Measurements from ENCODE around the gene SCART1. TPM values are rescaled to one million over a fixed set of nuclear protein-coding genes. Genes with fewer than 3 reads are reported as not detected.

Gene SCART1
- total and polyA plus RNA-seq, 10 of the 15 experiments (the other 5 are each of a cell fraction or from before 2014, with no cell fraction given): 0.05 to 22.0 (median 0.58) TPM

DNA sequence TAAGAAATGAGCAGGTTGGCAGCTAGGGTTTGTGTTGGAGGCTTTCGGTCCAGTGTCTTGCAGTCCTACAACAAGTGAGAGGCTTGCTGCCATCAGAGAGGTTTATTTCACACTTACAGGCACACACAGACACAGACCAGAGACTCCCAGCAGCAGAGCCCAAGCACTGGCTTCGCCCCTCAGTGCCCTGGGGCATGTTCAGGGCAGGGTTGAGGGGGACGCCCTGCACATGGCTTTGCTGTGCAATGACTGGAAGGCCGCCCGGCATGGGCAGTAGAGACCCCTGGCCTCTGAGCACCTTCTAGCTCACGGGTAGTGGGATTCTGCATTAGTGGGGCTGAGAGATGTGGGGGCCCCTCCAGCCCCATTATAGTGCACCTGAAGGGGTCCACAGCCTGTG is 33.2 kb upstream of the SCART1 start:
- ChIA-PET CTCF (no interaction called here), RAD21 (ENCODE audit: unreplicated experiment) (no interaction called here), POLR2A (no interaction called here), SMC1A (ENCODE audit: uncharacterized antibody, unreplicated experiment) (no interaction called here)
- in situ Hi-C loops (cut with MboI) (loop anchor here (5.0 kb wide), 1 partner anchor 152 kb away; no protein-coding TSS in a partner anchor), intact Hi-C loops (cut with micrococcal nuclease; ENCODE audit: unreplicated experiment) (no loop called here)
- WGBS (ENCODE audit: insufficient coverage, insufficient replicate concordance, low lambda C conversion rate, missing lambda C conversion rate): 90% methylated on average over 6 of the region's 6 CpGs
- no peak overlapping the region for H3K9ac ChIP-seq (ENCODE audit: control insufficient read depth, insufficient read depth, low read length)
- DNase-seq (ENCODE audit: low read depth, low spot score): no peak
- H3K36me3 ChIP-seq (ENCODE audit: control insufficient read depth in 2 of 2, insufficient read depth in 2 of 2, low read length in 1 of 2): peaks cover 4 to 17% of the 10 kb centered on the region in 2 experiments
- H2AFZ ChIP-seq (ENCODE audit: control insufficient read depth, low read depth, low read length): no peak overlapping the region
- no peaks in the 10 kb centered on the region for H3K79me2 ChIP-seq (ENCODE audit: control insufficient read depth, insufficient read depth, low read length)
- H3K27me3 ChIP-seq (replicated peaks in 1 of 2; ENCODE audit: control insufficient read depth in 2 of 2, insufficient read depth in 2 of 2, low read length in 1 of 2): no peaks in the 10 kb centered on the region
- BruUV-seq (replicated peaks): no TSS peak
- H3K4me3 ChIP-seq: no peak overlapping the region
- ATAC-seq: no peak
- FAIRE-seq: no peak
- no peak overlapping the region for H3K27ac ChIP-seq (ENCODE audit: control insufficient read depth, insufficient read depth)
- H3K9me3 ChIP-seq (replicated peaks; ENCODE audit: control insufficient read depth, insufficient read depth, low read length): no peaks in the 10 kb centered on the region; the same call in 2 of the 3 replicates
- no peak overlapping the region for H3K4me2 ChIP-seq (ENCODE audit: control insufficient read depth, insufficient read depth)
- no peaks in the 10 kb centered on the region for H4K20me1 ChIP-seq (ENCODE audit: control insufficient read depth, insufficient read depth)
- TF ChIP-seq POLR2A (IDR thresholded peaks at IDR 0.05; ENCODE audit: low read depth, low read length): no peak
- no peak for TF ChIP-seq CBX5 (IDR thresholded peaks at IDR 0.05; ENCODE audit: low read depth)
- no peaks in the 10 kb centered on the region for H3K4me1 ChIP-seq (ENCODE audit: control insufficient read depth, insufficient read depth, low read length)

DNA sequence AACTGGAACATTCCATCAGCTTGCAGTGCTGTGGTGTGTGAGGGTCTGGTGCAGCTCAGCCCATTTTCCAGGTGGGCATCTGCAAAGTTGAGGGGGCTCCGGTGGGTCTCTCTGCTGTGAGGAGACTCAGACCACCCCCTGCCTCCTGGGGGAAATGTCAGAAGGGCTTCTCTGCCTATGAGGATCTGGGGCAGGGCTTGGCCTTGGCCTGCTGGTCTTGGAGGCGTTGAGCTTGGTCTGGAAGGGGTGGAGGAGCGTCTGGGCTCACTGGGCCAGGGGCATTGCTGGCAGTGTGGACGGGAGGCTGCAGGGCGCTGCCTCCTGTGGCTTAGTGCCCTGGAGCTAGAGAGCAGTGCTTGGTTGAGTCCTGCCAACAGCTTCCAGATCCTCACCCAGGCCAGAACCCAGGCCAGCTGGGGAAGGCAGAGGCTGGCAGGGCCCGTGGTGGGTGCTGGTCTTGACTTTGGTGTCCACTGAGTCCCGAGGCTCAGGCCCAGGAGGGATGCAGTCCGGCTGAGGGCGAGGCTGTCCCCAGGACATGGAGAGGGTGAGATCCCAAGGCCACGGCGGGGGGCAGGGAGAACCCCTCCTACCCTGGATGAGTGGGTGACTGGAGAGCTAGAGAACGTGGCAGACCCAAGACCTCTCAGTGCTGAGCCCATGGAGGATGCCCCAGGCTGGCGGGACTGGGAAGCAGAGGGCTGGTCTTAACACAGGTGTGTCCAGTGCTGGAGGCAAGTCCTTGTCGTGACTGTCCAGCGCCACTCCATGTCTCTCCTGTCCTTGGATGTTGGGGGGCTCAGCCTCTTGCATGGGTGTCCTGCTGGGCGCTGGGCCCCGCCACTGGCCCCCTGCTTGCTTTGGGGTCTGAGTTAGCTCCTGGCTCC is 32.2 kb upstream of the SCART1 start:
- ChIA-PET CTCF (no interaction called here), RAD21 (ENCODE audit: unreplicated experiment) (no interaction called here), POLR2A (no interaction called here), SMC1A (ENCODE audit: uncharacterized antibody, unreplicated experiment) (no interaction called here)
- Histone ChIP-seq H4K20me1 (ENCODE audit: control insufficient read depth, insufficient read depth) (no peaks in the 10 kb centered on the region), H3K9ac (ENCODE audit: control insufficient read depth, insufficient read depth, low read length) (no peak overlapping the region), H3K9me3 (replicated peaks; ENCODE audit: control insufficient read depth, insufficient read depth, low read length) (no peaks in the 10 kb centered on the region), H3K4me2 (ENCODE audit: control insufficient read depth, insufficient read depth) (no peak overlapping the region), H3K79me2 (ENCODE audit: control insufficient read depth, insufficient read depth, low read length) (no peaks in the 10 kb centered on the region), H3K4me1 (ENCODE audit: control insufficient read depth, insufficient read depth, low read length) (no peaks in the 10 kb centered on the region), H3K36me3 (ENCODE audit: control insufficient read depth in 2 of 2, insufficient read depth in 2 of 2, low read length in 1 of 2) (peaks cover 2 to 17% of the 10 kb centered on the region in 2 experiments; a peak in 3 of 4 replicates), H3K27ac (ENCODE audit: control insufficient read depth, insufficient read depth) (no peak overlapping the region), H2AFZ (ENCODE audit: control insufficient read depth, low read depth, low read length) (no peak overlapping the region), H3K27me3 (replicated peaks in 1 of 2; ENCODE audit: control insufficient read depth in 2 of 2, insufficient read depth in 2 of 2, low read length in 1 of 2) (no peaks in the 10 kb centered on the region), H3K4me3 (no peak overlapping the region)
- 89% methylated on average over 12 of the region's 17 CpGs for WGBS (ENCODE audit: insufficient coverage, insufficient replicate concordance, low lambda C conversion rate, missing lambda C conversion rate)
- in situ Hi-C loops (cut with MboI): loop anchor here (5.0 kb wide), 1 partner anchor 151 kb away; no protein-coding TSS in a partner anchor
- ATAC-seq: no peak; the same call in 2 of the 3 replicates
- no peak for DNase-seq (ENCODE audit: low read depth, low spot score)
- no peak for FAIRE-seq
- TF ChIP-seq POLR2A (IDR thresholded peaks at IDR 0.05; ENCODE audit: low read depth, low read length) (peak; percentile 69), RELA (IDR thresholded peaks at IDR 0.05; ENCODE audit: borderline replicate concordance, partially characterized antibody) (no peak)
- intact Hi-C loops (cut with micrococcal nuclease; ENCODE audit: unreplicated experiment): no loop called here
- BruUV-seq (replicated peaks): no TSS peak
